ENCODE data around the gene SERP2.

The SERP2 gene

GRCh38 chr13:44331446-44331845 lies 42.2 kb upstream of the SERP2 start:
- Histone ChIP-seq H3K9ac (ENCODE audit: low read length) (no peak overlapping the region), H3K4me2 (ENCODE audit: low read depth, low read length, poor library complexity, severe bottlenecking) (no peak overlapping the region), H3K27ac (ENCODE audit: low read depth, low read length) (no peak overlapping the region), H3K9me2 (replicated peaks; ENCODE audit: insufficient read depth, low read length) (no peaks in the 10 kb centered on the region), H2AFZ (ENCODE audit: low read depth, low read length, severe bottlenecking) (no peak overlapping the region), H3F3A (ENCODE audit: insufficient read depth) (no peaks in the 10 kb centered on the region), H4K20me1 (ENCODE audit: low read depth, low read length) (no peaks in the 10 kb centered on the region), H3K79me2 (ENCODE audit: insufficient read depth, low read length) (no peaks in the 10 kb centered on the region), H3K36me3 (ENCODE audit: low read length) (no peaks in the 10 kb centered on the region), H3K4me3 (ENCODE audit: insufficient read depth, low read length, poor library complexity, severe bottlenecking) (no peak overlapping the region), H3K27me3 (ENCODE audit: low read length) (no peaks in the 10 kb centered on the region), H3K9me3 (ENCODE audit: insufficient read depth, low read length) (no peaks in the 10 kb centered on the region)
- TF ChIP-seq EZH2phosphoT487 (conservative IDR thresholded peaks at IDR 0.05; ENCODE audit: low read length) (no peak), CTCF (IDR thresholded peaks at IDR 0.05; ENCODE audit: insufficient read depth, low read length, poor library complexity, severe bottlenecking) (no peak)

GRCh38 chr13:44331912-44332851 lies 41.4 kb upstream of the SERP2 start:
- Histone ChIP-seq H3F3A (ENCODE audit: insufficient read depth) (no peaks in the 10 kb centered on the region), H3K36me3 (ENCODE audit: low read length) (no peaks in the 10 kb centered on the region), H3K9me2 (replicated peaks; ENCODE audit: insufficient read depth, low read length) (no peaks in the 10 kb centered on the region), H3K27ac (ENCODE audit: low read depth, low read length) (no peak overlapping the region), H3K79me2 (ENCODE audit: insufficient read depth, low read length) (no peaks in the 10 kb centered on the region), H4K20me1 (ENCODE audit: low read depth, low read length) (no peaks in the 10 kb centered on the region), H3K27me3 (ENCODE audit: low read length) (no peaks in the 10 kb centered on the region), H3K4me2 (ENCODE audit: low read depth, low read length, poor library complexity, severe bottlenecking) (no peak overlapping the region), H2AFZ (ENCODE audit: low read depth, low read length, severe bottlenecking) (no peak overlapping the region), H3K9me3 (ENCODE audit: insufficient read depth, low read length) (no peaks in the 10 kb centered on the region), H3K9ac (ENCODE audit: low read length) (no peak overlapping the region), H3K4me3 (ENCODE audit: insufficient read depth, low read length, poor library complexity, severe bottlenecking) (no peak overlapping the region)
- TF ChIP-seq EZH2phosphoT487 (conservative IDR thresholded peaks at IDR 0.05; ENCODE audit: low read length) (no peak), CTCF (IDR thresholded peaks at IDR 0.05; ENCODE audit: insufficient read depth, low read length, poor library complexity, severe bottlenecking) (no peak)

- Histone ChIP-seq H3K36me3 (ENCODE audit: low read length) (no peaks in the 10 kb centered on the region), H3K9ac (ENCODE audit: low read length) (no peak overlapping the region), H3K4me2 (ENCODE audit: low read depth, low read length, poor library complexity, severe bottlenecking) (no peak overlapping the region), H4K20me1 (ENCODE audit: low read depth, low read length) (no peaks in the 10 kb centered on the region), H3K27me3 (ENCODE audit: low read length) (no peaks in the 10 kb centered on the region), H3K27ac (ENCODE audit: low read depth, low read length) (no peak overlapping the region), H3K79me2 (ENCODE audit: insufficient read depth, low read length) (no peaks in the 10 kb centered on the region), H2AFZ (ENCODE audit: low read depth, low read length, severe bottlenecking) (no peak overlapping the region), H3F3A (ENCODE audit: insufficient read depth) (no peaks in the 10 kb centered on the region), H3K9me3 (ENCODE audit: insufficient read depth, low read length) (no peaks in the 10 kb centered on the region), H3K9me2 (replicated peaks; ENCODE audit: insufficient read depth, low read length) (no peaks in the 10 kb centered on the region), H3K4me3 (ENCODE audit: insufficient read depth, low read length, poor library complexity, severe bottlenecking) (no peak overlapping the region)
- no peak for TF ChIP-seq EZH2phosphoT487 (conservative IDR thresholded peaks at IDR 0.05; ENCODE audit: low read length)
- no peak for TF ChIP-seq CTCF (IDR thresholded peaks at IDR 0.05; ENCODE audit: insufficient read depth, low read length, poor library complexity, severe bottlenecking)
These were observed 39.5 kb upstream of the SERP2 start for GRCh38 chr13:44333950-44334655.
